Measurements from ENCODE around the gene RAMP3. TPM values are rescaled to one million over a fixed set of nuclear protein-coding genes. Genes with fewer than 3 reads are reported as not detected.

RAMP3 gene
- total RNA-seq, 2 experiments from 2014 or later: not detected

GRCh38 chr7:45114926-45115325 lies 42.7 kb upstream of the RAMP3 start:
- POLR2A ChIA-PET: interaction anchor here (0.6 to 1.2 kb wide), 2 partner anchors 142 to 311 kb away, joined by 3 read pairs; no protein-coding TSS in a partner anchor
- Mint-ChIP-seq H3K27me3 (no peaks in the 10 kb centered on the region), H3K4me3 (no peak overlapping the region), H3K9me3 (no peaks in the 10 kb centered on the region), H3K36me3 (ENCODE audit: low read depth) (peaks cover 18% of the 10 kb centered on the region), H3K27ac (no peak overlapping the region), H3K4me1 (ENCODE audit: low read depth) (peaks cover 7% of the 10 kb centered on the region)
- no peak for DNase-seq
- intact Hi-C loops (cut with micrococcal nuclease): no loop called here
- CTCF ChIA-PET: interaction anchor here (0.7 to 2.9 kb wide), 4 partner anchors 21 to 141 kb away, joined by 3 to 17 read pairs (median 4); no protein-coding TSS in a partner anchor
- ATAC-seq: no peak
- TF ChIP-seq CTCF (IDR thresholded peaks at IDR 0.05): no peak

GRCh38 chr7:45116048-45116447 lies 41.5 kb upstream of the RAMP3 start:
- DNase-seq: no peak
- TF ChIP-seq CTCF (IDR thresholded peaks at IDR 0.05): no peak
- intact Hi-C loops (cut with micrococcal nuclease): no loop called here
- Mint-ChIP-seq H3K4me1 (ENCODE audit: low read depth) (peaks cover 4% of the 10 kb centered on the region), H3K4me3 (no peak overlapping the region), H3K36me3 (ENCODE audit: low read depth) (peaks cover 7% of the 10 kb centered on the region), H3K27me3 (no peaks in the 10 kb centered on the region), H3K27ac (no peak overlapping the region), H3K9me3 (no peaks in the 10 kb centered on the region)
- ChIA-PET CTCF (interaction anchor here (2.9 kb wide), 1 partner anchor 20 kb away, joined by 17 read pairs; no protein-coding TSS in a partner anchor), POLR2A (no interaction called here)
- no peak for ATAC-seq

GRCh38 chr7:45117582-45117981 lies 40.0 kb upstream of the RAMP3 start:
- Mint-ChIP-seq H3K27me3 (no peaks in the 10 kb centered on the region), H3K9me3 (no peaks in the 10 kb centered on the region), H3K27ac (no peak overlapping the region), H3K4me3 (no peak overlapping the region), H3K36me3 (ENCODE audit: low read depth) (no peaks in the 10 kb centered on the region), H3K4me1 (ENCODE audit: low read depth) (peaks cover 2% of the 10 kb centered on the region)
- DNase-seq (no peak), ATAC-seq (no peak)
- ChIA-PET POLR2A (interaction anchor here (1.0 kb wide), 2 partner anchors 134 to 135 kb away, joined by 3 read pairs; no protein-coding TSS in a partner anchor), CTCF (interaction anchor here (1.3 kb wide), 1 partner anchor 18 kb away, joined by 3 read pairs; no protein-coding TSS in a partner anchor)
- intact Hi-C loops (cut with micrococcal nuclease): no loop called here
- no peak for TF ChIP-seq CTCF (IDR thresholded peaks at IDR 0.05)

GRCh38 chr7:45118292-45118691 lies 39.3 kb upstream of the RAMP3 start:
- intact Hi-C loops (cut with micrococcal nuclease): no loop called here
- H3K4me1 Mint-ChIP-seq (ENCODE audit: low read depth): peaks cover 6% of the 10 kb centered on the region
- ChIA-PET POLR2A (interaction anchor here (1.0 kb wide), 2 partner anchors 135 to 136 kb away, joined by 3 read pairs; no protein-coding TSS in a partner anchor), CTCF (interaction anchor here (1.3 kb wide), 1 partner anchor 18 kb away, joined by 3 read pairs; no protein-coding TSS in a partner anchor)
- H3K4me3 Mint-ChIP-seq: no peak overlapping the region
- no peak for TF ChIP-seq CTCF (IDR thresholded peaks at IDR 0.05)
- no peak for ATAC-seq
- no peaks in the 10 kb centered on the region for H3K9me3 Mint-ChIP-seq
- H3K27me3 Mint-ChIP-seq: no peaks in the 10 kb centered on the region
- DNase-seq: no peak
- no peaks in the 10 kb centered on the region for H3K36me3 Mint-ChIP-seq (ENCODE audit: low read depth)
- no peak overlapping the region for H3K27ac Mint-ChIP-seq

- Mint-ChIP-seq H3K36me3 (ENCODE audit: low read depth) (no peaks in the 10 kb centered on the region), H3K9me3 (no peaks in the 10 kb centered on the region), H3K27ac (no peak overlapping the region), H3K27me3 (no peaks in the 10 kb centered on the region), H3K4me3 (no peak overlapping the region), H3K4me1 (ENCODE audit: low read depth) (peaks cover 13% of the 10 kb centered on the region)
- DNase-seq: no peak
- no peak for ATAC-seq
- CTCF ChIA-PET: interaction anchor here (0.8 kb wide), 1 partner anchor 17 kb away, joined by 5 read pairs; no protein-coding TSS in a partner anchor
- intact Hi-C loops (cut with micrococcal nuclease): no loop called here
- TF ChIP-seq CTCF (IDR thresholded peaks at IDR 0.05): no peak
- POLR2A ChIA-PET: no interaction called here
These were observed 38.7 kb upstream of the RAMP3 start for GRCh38 chr7:45118889-45119331.

Measured in activated CD8-positive, alpha-beta T cell treated with anti-CD3 and anti-CD28 coated beads for 36 hours (primary cell).